Measurements from ENCODE around the gene ZSCAN26. TPM values are rescaled to one million over a fixed set of nuclear protein-coding genes. Genes with fewer than 3 reads are reported as not detected.

The ZSCAN26 gene
- total RNA-seq, 1 experiment from 2014 or later, result 9.0 TPM

GRCh38 chr6:28218312-28219248, 48.4 kb upstream of the ZSCAN26 start:
- Histone ChIP-seq H2BK20ac (ENCODE audit: low read depth, low read length, poor library complexity, severe bottlenecking) (no peak overlapping the region), H3K79me2 (ENCODE audit: insufficient read depth, low read length) (no peaks in the 10 kb centered on the region), H3K4me2 (ENCODE audit: insufficient read depth, insufficient read length, low read length) (peak overlapping the region; percentile 66), H3K23me2 (ENCODE audit: insufficient read length, low read depth, low read length, poor library complexity, severe bottlenecking) (peaks cover 8% of the 10 kb centered on the region), H4K20me1 (ENCODE audit: control insufficient read depth, insufficient read depth, insufficient read length) (no peaks in the 10 kb centered on the region), H3K18ac (ENCODE audit: insufficient read length, low read depth, low read length) (no peak overlapping the region), H3K14ac (ENCODE audit: insufficient read depth, low read length) (no peak overlapping the region), H3K4ac (ENCODE audit: low read depth, low read length) (no peak overlapping the region), H2AK5ac (ENCODE audit: insufficient read length, low read length) (no peak overlapping the region), H2AFZ (ENCODE audit: low read length) (no peak overlapping the region), H3K27ac (ENCODE audit: insufficient read length, low read depth, low read length) (no peak overlapping the region), H3K4me1 (ENCODE audit: insufficient read depth, low read length) (no peaks in the 10 kb centered on the region), H3K9ac (ENCODE audit: extremely low read depth, insufficient read length, low read length) (no peak overlapping the region), H3K27me3 (ENCODE audit: insufficient read depth, low read length) (peaks cover 6% of the 10 kb centered on the region; the same call in 1 of the 2 replicates), H4K5ac (ENCODE audit: insufficient read length, low read depth, low read length) (no peak overlapping the region), H3K56ac (ENCODE audit: insufficient read length, low read depth, low read length) (no peak overlapping the region), H4K8ac (replicated peaks; ENCODE audit: insufficient read length, low read depth, low read length) (no peak overlapping the region), H2BK5ac (ENCODE audit: insufficient read length, low read length) (no peak overlapping the region), H3K23ac (ENCODE audit: insufficient read length, low read depth, low read length) (no peak overlapping the region), H3K9me3 (ENCODE audit: control insufficient read depth, low read depth, low read length) (no peaks in the 10 kb centered on the region), H3T11ph (ENCODE audit: low read length) (no peak overlapping the region), H4K91ac (ENCODE audit: insufficient read length, low read depth, low read length) (no peak overlapping the region), H2BK12ac (ENCODE audit: insufficient read length, low read depth, low read length) (no peak overlapping the region), H2BK15ac (ENCODE audit: low read depth, low read length) (no peak overlapping the region), H2BK120ac (ENCODE audit: low read depth, low read length, poor library complexity, severe bottlenecking) (no peak overlapping the region), H3K79me1 (ENCODE audit: insufficient read depth, low read depth, low read length, poor library complexity, severe bottlenecking) (no peaks in the 10 kb centered on the region)
- TF ChIP-seq CTCF (conservative IDR thresholded peaks at IDR 0.05), result 0 out of 3 replicates have a peak, but pooled peaks have one; percentile 14
- peak; percentile 69 for DNase-seq
- peak overlapping the region in 1 of 3 experiments; percentile 62; a peak in 1 of 7 replicates for H3K27ac Mint-ChIP-seq
- H3K4me1 Mint-ChIP-seq, result peaks cover 6 to 19% of the 10 kb centered on the region in 2 experiments
- no peaks in the 10 kb centered on the region for H3K9me3 Mint-ChIP-seq
- H3K4me3 Mint-ChIP-seq, result peak overlapping the region; percentile 74 to 83
- WGBS (ENCODE audit: extremely low coverage, insufficient read length, low lambda C conversion rate), result no CpG with 5 or more reads among the region's 56 CpGs
- no peaks in the 10 kb centered on the region; a peak in 1 of 7 replicates for H3K36me3 Mint-ChIP-seq (ENCODE audit: insufficient read depth in 1 of 3, low read depth in 3 of 3)
- peaks cover 85% of the 10 kb centered on the region for H3K27me3 Mint-ChIP-seq (ENCODE audit: low read depth)
